Esophagus muscularis mucosa (tissue), 4 donors: ENCODE measurements around the gene CYBA. TPM values are rescaled to one million over a fixed set of nuclear protein-coding genes. Genes with fewer than 3 reads are reported as not detected.

Experiments used
- DNase-seq: peaks from one replicate; pipeline ENCODE4 v3.0.0-alpha.2; 2017; ENCODE audit errors: extremely low spot score
- H3K27ac ChIP-seq, 4 donors: fragments of 200-600 bp; sonication (generic); replicated peaks in 1 of 4; 1 replicate in 3 of 4; 2 replicates in 1 of 4; pipeline ENCODE4 v1.5.1; 2016 to 2019; ENCODE audit warnings: mild to moderate bottlenecking in 1 of 4
- H3K27me3 ChIP-seq, 4 donors: fragments of 200-600 bp; sonication (generic); one replicate each; pipeline versions ENCODE4 v1.5.1 to v1.6.0; 2016 to 2019
- H3K36me3 ChIP-seq, 4 donors: fragments of 200-600 bp; sonication (generic); one replicate each; pipeline ENCODE4 v1.5.1; 2016 to 2019
- H3K4me1 ChIP-seq, 4 donors: fragments of 200-600 bp; sonication (generic); one replicate each; pipeline ENCODE4 v1.5.1; 2016 to 2019
- H3K4me3 ChIP-seq, 4 donors: fragments of 200-600 bp; sonication (generic); 1 replicate in 2 of 4; 2 replicates in 2 of 4; pipeline ENCODE4 v1.5.1; 2016 to 2019; ENCODE audit warnings: mild to moderate bottlenecking in 4 of 4, moderate library complexity in 1 of 4
- H3K9me3 ChIP-seq, 4 donors: fragments of 200-600 bp; sonication (generic); 1 replicate in 3 of 4; 2 replicates in 1 of 4; pipeline ENCODE4 v1.5.1; 2016 to 2019
- CTCF ChIP-seq, 3 experiments: fragments of 200-600 bp in 2 of 3; fragments of 450-650 bp in 1 of 3; sonication (generic) in 2 of 3; IDR thresholded peaks; one replicate each; pipeline ENCODE4 v1.5.1; 2017 to 2019; ENCODE audit warnings: antibody characterized with exemption in 3 of 3, mild to moderate bottlenecking in 2 of 3, moderate library complexity in 1 of 3
- EP300 ChIP-seq: sonication (generic); formaldehyde crosslinking; IDR thresholded peaks from one replicate; pipeline ENCODE4 v1.6.1; 2017; ENCODE audit warnings: antibody characterized with exemption
- POLR2A ChIP-seq: fragments of 450-650 bp; IDR thresholded peaks from one replicate; pipeline ENCODE4 v1.6.1; 2017; ENCODE audit warnings: antibody characterized with exemption, moderate library complexity, mild to moderate bottlenecking, low read depth
- POLR2AphosphoS5 ChIP-seq, 2 donors: sonication (generic); formaldehyde crosslinking; IDR thresholded peaks; one replicate each; pipeline ENCODE4 v1.6.1; 2017; ENCODE audit warnings: antibody characterized with exemption in 2 of 2
- WGBS: methylation state at CpG from one replicate; pipeline ENCODE4 v1.1.5; 2018; 5-methylcytosine and 5-hydroxymethylcytosine counted together
- intact Hi-C: fragments of 100-400 bp; cut with DNase I; formaldehyde crosslinking; loops from one replicate; pipeline ENCODE4 v1.15.1; 2023
- total RNA-seq, 4 donors: library from RNA; depleted of rRNA; stranded (reverse); fragments of >200 nt; gene quantifications; one replicate each; pipeline versions ENCODE4 v1.1.0 to v1.2.1, GENCODE V29; 2016

Gene CYBA
- total RNA-seq, 4 donors from 2014 or later, result 46.5 to 156 (median 99.2) TPM

GRCh38 chr16:88658714-88659113, 7.9 kb upstream of the CYBA start:
- intact Hi-C loops, result no loop called here
- Histone ChIP-seq H3K27ac (no peak overlapping the region), H3K4me3 (no peak overlapping the region), H3K27me3 (no peaks in the 10 kb centered on the region), H3K4me1 (peaks cover 9 to 19% (median 14%) of the 10 kb centered on the region in 4 donors), H3K9me3 (no peaks in the 10 kb centered on the region), H3K36me3 (peaks cover 5 to 52% (median 39%) of the 10 kb centered on the region in 4 donors)
- no peak for DNase-seq
- TF ChIP-seq POLR2A, result no peak
- no peak for TF ChIP-seq EP300
- TF ChIP-seq CTCF (IDR thresholded peaks at IDR 0.05), result no peak
- no peak for TF ChIP-seq POLR2AphosphoS5 (IDR thresholded peaks at IDR 0.05)
- WGBS, result 86% methylated on average over 11 of the region's 15 CpGs

- H3K27ac ChIP-seq, result no peak overlapping the region
- no peak for DNase-seq
- TF ChIP-seq POLR2AphosphoS5 (IDR thresholded peaks at IDR 0.05) (no peak), CTCF (IDR thresholded peaks at IDR 0.05) (no peak), POLR2A (no peak), EP300 (no peak)
- intact Hi-C loops, result no loop called here
- peaks cover 5 to 66% (median 50%) of the 10 kb centered on the region in 4 donors for H3K36me3 ChIP-seq
- 86% methylated on average over 8 of the region's 19 CpGs for WGBS
- H3K27me3 ChIP-seq, result peaks cover 0 to 9% (median 0%) of the 10 kb centered on the region in 4 donors
- H3K4me3 ChIP-seq, result no peak overlapping the region
- H3K4me1 ChIP-seq, result peaks cover 7 to 15% (median 12%) of the 10 kb centered on the region in 4 donors
- H3K9me3 ChIP-seq, result no peaks in the 10 kb centered on the region
Observed at GRCh38 chr16:88657371-88657770, 6.5 kb upstream of the CYBA start.

- Histone ChIP-seq H3K27ac (no peak overlapping the region), H3K36me3 (peaks cover 5 to 68% (median 51%) of the 10 kb centered on the region in 4 donors), H3K9me3 (no peaks in the 10 kb centered on the region), H3K27me3 (peaks cover 0 to 18% (median 0%) of the 10 kb centered on the region in 4 donors), H3K4me1 (peaks cover 6 to 13% (median 9%) of the 10 kb centered on the region in 4 donors), H3K4me3 (no peak overlapping the region)
- no peak for DNase-seq
- TF ChIP-seq EP300, result no peak
- no peak for TF ChIP-seq POLR2AphosphoS5 (IDR thresholded peaks at IDR 0.05)
- no peak for TF ChIP-seq CTCF (IDR thresholded peaks at IDR 0.05)
- no peak for TF ChIP-seq POLR2A
- intact Hi-C loops, result no loop called here
- 83% methylated on average over 19 of the region's 25 CpGs for WGBS
Observed at GRCh38 chr16:88656291-88656980, 5.6 kb upstream of the CYBA start.

GRCh38 chr16:88655733-88656281, 5.0 kb upstream of the CYBA start:
- no peaks in the 10 kb centered on the region for H3K9me3 ChIP-seq
- H3K4me1 ChIP-seq, result peaks cover 8 to 13% (median 12%) of the 10 kb centered on the region in 4 donors
- WGBS, result 96% methylated on average over 13 of the region's 29 CpGs
- no peak for DNase-seq
- no peak overlapping the region for H3K27ac ChIP-seq
- intact Hi-C loops, result no loop called here
- peaks cover 0 to 23% (median 0%) of the 10 kb centered on the region in 4 donors for H3K27me3 ChIP-seq
- peaks cover 5 to 68% (median 51%) of the 10 kb centered on the region in 4 donors for H3K36me3 ChIP-seq
- no peak overlapping the region for H3K4me3 ChIP-seq
- no peak for TF ChIP-seq CTCF (IDR thresholded peaks at IDR 0.05)
- no peak for TF ChIP-seq POLR2AphosphoS5 (IDR thresholded peaks at IDR 0.05)
- TF ChIP-seq POLR2A, result no peak
- no peak for TF ChIP-seq EP300
